ENCODE data around the gene PFDN1.

The PFDN1 gene

GRCh38 chr5:140338908-140339307 lies 36.0 kb upstream of the PFDN1 start:
- TF ChIP-seq CTCF (IDR thresholded peaks at IDR 0.05; ENCODE audit: extremely low read depth, missing control alignments) = no peak
- DNase-seq (ENCODE audit: low spot score) = no peak

- DNase-seq (ENCODE audit: low spot score) = no peak
- TF ChIP-seq CTCF (IDR thresholded peaks at IDR 0.05; ENCODE audit: extremely low read depth, missing control alignments) = no peak
These were observed 35.4 kb upstream of the PFDN1 start for GRCh38 chr5:140338336-140338735.

DNA sequence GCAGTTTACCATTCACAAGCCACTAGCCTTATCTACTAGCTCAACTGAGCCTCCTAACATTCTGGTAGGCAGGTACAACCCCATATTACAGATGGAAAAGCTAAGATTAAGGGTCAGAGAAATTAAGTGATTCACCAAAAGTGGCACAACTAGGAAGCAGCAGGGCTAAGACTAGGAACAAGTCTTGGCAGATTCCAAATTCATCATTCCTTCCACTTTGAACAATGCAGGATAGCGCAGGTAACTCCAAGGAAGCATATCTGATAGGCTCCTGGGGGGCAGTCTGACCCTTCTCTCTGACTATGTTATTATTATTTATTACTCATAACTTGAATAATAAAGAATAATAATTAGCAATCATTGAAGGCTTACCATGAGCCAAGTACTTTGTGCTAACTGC lies 35.0 kb upstream of the PFDN1 start:
- DNase-seq (ENCODE audit: low spot score) = no peak
- no peak for TF ChIP-seq CTCF (IDR thresholded peaks at IDR 0.05; ENCODE audit: extremely low read depth, missing control alignments)

DNA sequence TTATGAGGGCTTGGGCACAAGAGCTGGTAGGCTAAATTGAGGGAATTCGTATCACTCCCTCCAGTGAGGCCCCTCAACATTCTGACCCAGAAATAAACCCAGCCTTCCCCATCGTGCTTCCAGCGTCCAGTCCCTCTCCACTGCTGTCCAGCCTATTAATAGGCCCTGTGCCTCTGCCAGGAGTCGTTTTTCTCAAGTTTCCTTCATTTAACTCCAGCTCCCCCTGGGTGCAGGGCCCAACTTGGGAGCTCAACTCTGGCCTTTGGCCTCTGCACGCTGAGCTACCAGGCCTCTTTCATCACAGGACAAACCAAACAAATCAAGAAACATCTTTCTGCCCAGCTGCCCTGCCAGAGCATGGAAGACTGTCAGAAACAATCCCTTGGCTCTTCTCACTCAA lies 33.5 kb upstream of the PFDN1 start:
- no peak for TF ChIP-seq CTCF (IDR thresholded peaks at IDR 0.05; ENCODE audit: extremely low read depth, missing control alignments)
- DNase-seq (ENCODE audit: low spot score) = no peak

GRCh38 chr5:140331638-140332037 lies 28.7 kb upstream of the PFDN1 start:
- DNase-seq (ENCODE audit: low spot score) = no peak

GRCh38 chr5:140329739-140330481 lies 27.0 kb upstream of the PFDN1 start:
- TF ChIP-seq CTCF (IDR thresholded peaks at IDR 0.05; ENCODE audit: extremely low read depth, missing control alignments) = no peak
- no peak for DNase-seq (ENCODE audit: low spot score)

More at GRCh38 chr5:140331638-140332037, 28.7 kb upstream of the PFDN1 start:
- TF ChIP-seq CTCF (IDR thresholded peaks at IDR 0.05; ENCODE audit: extremely low read depth, missing control alignments) = no peak

DNA sequence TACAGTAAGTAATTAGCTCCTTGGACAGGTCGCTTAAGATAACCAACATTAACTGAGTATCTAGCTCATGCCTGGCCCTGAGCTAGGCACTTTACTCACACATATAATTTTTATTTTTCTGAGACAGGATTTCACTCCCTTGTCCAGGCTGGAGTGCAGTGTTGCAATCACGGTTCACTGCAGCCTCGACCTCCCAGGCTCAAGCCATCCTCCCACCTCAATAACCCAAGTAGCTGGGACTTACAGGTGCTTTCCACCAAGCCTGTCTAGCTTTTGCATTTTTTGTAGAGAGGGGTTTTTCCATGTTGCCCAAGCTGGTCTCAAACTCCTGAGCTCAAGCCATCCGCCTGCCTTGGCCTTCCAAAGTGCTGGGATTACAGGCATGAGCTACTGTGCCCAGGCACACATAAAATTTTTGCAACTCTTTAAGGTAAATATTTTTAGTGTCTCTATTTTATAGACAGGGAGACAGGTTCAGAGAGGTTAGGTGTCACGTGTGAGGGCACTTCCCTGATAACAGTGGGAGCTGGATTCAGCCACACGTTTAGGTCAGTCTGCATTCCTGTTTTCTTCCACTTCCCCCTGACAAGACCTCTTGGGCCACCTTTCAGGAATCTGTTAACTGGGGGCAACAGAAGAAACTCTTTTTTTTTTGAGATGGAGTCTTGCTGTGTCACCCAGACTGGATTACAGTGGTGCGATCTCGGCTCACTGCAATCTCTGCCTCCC lies 25.3 kb upstream of the PFDN1 start:
- no peak for TF ChIP-seq CTCF (IDR thresholded peaks at IDR 0.05; ENCODE audit: extremely low read depth, missing control alignments)
- no peak for DNase-seq (ENCODE audit: low spot score)

Measured in GM20000 (cell line).